Endothelial cell of umbilical vein (primary cell): ENCODE results near the gene SLIT2. TPM values are rescaled to one million over a fixed set of nuclear protein-coding genes. Genes with fewer than 3 reads are reported as not detected.

Experiments used
- BruUV-seq: library from RNA; stranded (reverse); fragments of 400-500 nt; replicated peaks from 2 replicates; lab custom pipeline; 2021; lab: Mats Ljungman, UMichigan
- CTCF ChIA-PET: fragments of 300-600, 350-600 bp; sonication (Branson Sonifier 250); formaldehyde crosslinking; loops from one replicate; lab custom pipeline; 2021; ENCODE audit warnings: antibody characterized with exemption, inconsistent platforms; lab: Charles Lee
- POLR2A ChIA-PET: fragments of 300-600, 350-600 bp; sonication (Branson Sonifier 250); formaldehyde crosslinking; loops from one replicate; lab custom pipeline; 2021; ENCODE audit warnings: antibody characterized with exemption, inconsistent platforms; lab: Charles Lee
- DNase-seq: peaks from one replicate; pipeline ENCODE4 v3.0.0-alpha.2; 2011; ENCODE audit warnings: low read depth, low spot score
- FAIRE-seq: peaks from 2 replicates; lab custom pipeline; 2011; peaks lifted over from hg19 to GRCh38; lab: Jason Lieb, UNC
- H2AFZ ChIP-seq: 2 replicates; pipeline ENCODE4 v1.6.0; 2012; ENCODE audit warnings: low read depth, low read length, control low read depth, inconsistent platforms
- H3K27ac ChIP-seq: 2 replicates; pipeline ENCODE4 v1.5.1; 2011; ENCODE audit warnings: low read depth, mild to moderate bottlenecking, control low read depth, low read length, moderate library complexity; ENCODE audit not compliant: insufficient read depth
- H3K27me3 ChIP-seq, 2 experiments: 2 replicates each; pipeline versions ENCODE4 v1.6.0 to v1.6.1; 2011; ENCODE audit warnings: low read length in 2 of 2, mixed read lengths in 1 of 2; ENCODE audit not compliant: control insufficient read depth in 2 of 2, insufficient read depth in 2 of 2
- H3K36me3 ChIP-seq, 2 experiments: 2 replicates in 1 of 2; 3 replicates in 1 of 2; pipeline ENCODE4 v1.5.1; 2011; ENCODE audit warnings: low read length in 2 of 2, mild to moderate bottlenecking in 1 of 2, moderate library complexity in 1 of 2; ENCODE audit not compliant: control insufficient read depth in 2 of 2, insufficient read depth in 2 of 2; ENCODE audit errors: extremely low read depth in 1 of 2
- H3K4me1 ChIP-seq: 3 replicates; pipeline ENCODE4 v1.5.1; 2011; ENCODE audit warnings: mild to moderate bottlenecking, low read length; ENCODE audit not compliant: control insufficient read depth, insufficient read depth; ENCODE audit errors: extremely low read depth
- H3K4me2 ChIP-seq: 2 replicates; pipeline ENCODE4 v1.6.1; 2011; ENCODE audit warnings: low read length, control low read depth, mixed read lengths; ENCODE audit not compliant: insufficient read depth
- H3K4me3 ChIP-seq, 3 experiments: fragments of 200-600 bp in 1 of 3; sonication (generic), shearing (Covaris generic) in 1 of 3; replicated peaks in 1 of 3; 2 replicates each; pipeline ENCODE4 v1.5.1; 2011 to 2016; ENCODE audit warnings: control low read depth in 3 of 3, low read length in 3 of 3, mild to moderate bottlenecking in 2 of 3, inconsistent platforms in 1 of 3, low read depth in 1 of 3, moderate library complexity in 1 of 3; ENCODE audit not compliant: insufficient read depth in 1 of 3
- H3K79me2 ChIP-seq: 2 replicates; pipeline ENCODE4 v1.6.0; 2012; ENCODE audit warnings: low read length, inconsistent platforms; ENCODE audit not compliant: control insufficient read depth, insufficient read depth
- H3K9ac ChIP-seq: replicated peaks from 2 replicates; pipeline ENCODE3; 2011; ENCODE audit warnings: low read length, control low read depth; ENCODE audit not compliant: insufficient read depth; ENCODE audit errors: extremely low read depth
- H3K9me1 ChIP-seq: replicated peaks from 3 replicates; pipeline ENCODE4 v1.6.0; 2011; ENCODE audit warnings: mild to moderate bottlenecking, low read length; ENCODE audit not compliant: control insufficient read depth, insufficient read depth; ENCODE audit errors: extremely low read depth
- H3K9me3 ChIP-seq: replicated peaks from 2 replicates; pipeline ENCODE4 v1.5.1; 2012; ENCODE audit warnings: low read length, inconsistent platforms; ENCODE audit not compliant: control insufficient read depth, insufficient read depth
- H4K20me1 ChIP-seq: replicated peaks from 2 replicates; pipeline ENCODE3; 2011; ENCODE audit warnings: mild to moderate bottlenecking, low read length; ENCODE audit not compliant: control insufficient read depth, insufficient read depth; ENCODE audit errors: extremely low read depth
- CTCF ChIP-seq, 2 donors: IDR thresholded peaks; 1 replicate in 1 of 2; 2 replicates in 1 of 2; pipeline ENCODE4 v1.5.1; 2011; ENCODE audit warnings: low read length in 2 of 2, mild to moderate bottlenecking in 2 of 2, moderate library complexity in 2 of 2, control low read depth in 1 of 2, inconsistent platforms in 1 of 2, low read depth in 1 of 2; ENCODE audit not compliant: insufficient read depth in 1 of 2; ENCODE audit errors: extremely low read depth in 1 of 2
- EZH2 ChIP-seq: IDR thresholded peaks from 2 replicates; pipeline ENCODE4 v1.6.1; 2012; ENCODE audit warnings: borderline replicate concordance, low read depth, mild to moderate bottlenecking, moderate library complexity, low read length, inconsistent platforms; ENCODE audit not compliant: severe bottlenecking
- FOS ChIP-seq: IDR thresholded peaks from 2 replicates; pipeline ENCODE4 v1.6.1; 2011; ENCODE audit warnings: mild to moderate bottlenecking, low read length, moderate library complexity, borderline replicate concordance; ENCODE audit not compliant: insufficient read depth
- GATA2 ChIP-seq: IDR thresholded peaks from 2 replicates; pipeline ENCODE4 v1.7.0; 2011; ENCODE audit warnings: low read depth, mild to moderate bottlenecking, moderate library complexity, mixed read lengths, low read length; ENCODE audit not compliant: insufficient read length, insufficient read depth
- JUN ChIP-seq: IDR thresholded peaks from 2 replicates; pipeline ENCODE4 v1.6.1; 2011; ENCODE audit warnings: borderline replicate concordance, low read depth; ENCODE audit not compliant: insufficient read length, insufficient read depth
- MAX ChIP-seq: IDR thresholded peaks from 2 replicates; pipeline ENCODE4 v1.6.1; 2011; ENCODE audit not compliant: insufficient read depth, insufficient read length
- MYC ChIP-seq: IDR thresholded peaks from one replicate; pipeline ENCODE4 v1.6.1; 2011; ENCODE audit warnings: mild to moderate bottlenecking, low read depth, low read length
- POLR2A ChIP-seq: IDR thresholded peaks from 2 replicates; pipeline ENCODE4 v1.6.1; 2012; ENCODE audit warnings: low read depth, mild to moderate bottlenecking, control low read depth, low read length
- POLR2AphosphoS5 ChIP-seq: IDR thresholded peaks from 2 replicates; pipeline ENCODE4 v1.6.1; 2012; ENCODE audit warnings: low read depth, mild to moderate bottlenecking, control low read depth, low read length, moderate library complexity; ENCODE audit not compliant: insufficient read depth
- dilution Hi-C: fragments of 300-500 bp; cut with MboI; formaldehyde crosslinking; loops from one replicate; pipeline ENCODE4 v1.15.0; 2019; ENCODE audit warnings: low sequenced_read_pairs; ENCODE audit not compliant: extremely low pct_ligation_motif_present
- intact Hi-C: fragments of 100-400 bp; cut with micrococcal nuclease; formaldehyde crosslinking; loops from one replicate; pipeline ENCODE4 v1.10.0; 2022
- polyA plus RNA-seq, 4 experiments: library from polyadenylated mRNA; depleted of rRNA in 3 of 4; stranded (reverse) in 3 of 4; unstranded in 1 of 4; fragments of >200 nt; gene quantifications; 2 replicates each; pipeline versions ENCODE4 v1.2.1 to v1.2.3, GENCODE V29; 2011 to 2012; ENCODE audit warnings: missing spikeins in 1 of 4
- total RNA-seq: library from RNA; stranded (reverse); gene quantifications from 2 replicates; pipeline ENCODE4 v1.2.3, GENCODE V29; 2021

SLIT2 gene
- total and polyA plus RNA-seq, 2 donors (not counting 3 experiments of a cell fraction or from before 2014, with no cell fraction given), result 9.3 to 22.2 TPM

GRCh38 chr4:20276848-20277247 is 25.1 kb downstream of the SLIT2 start:
- Histone ChIP-seq H3K4me1 (no peaks in the 10 kb centered on the region), H3K9ac (no peak overlapping the region), H3K36me3 (no peaks in the 10 kb centered on the region), H3K27ac (no peak overlapping the region), H3K4me3 (no peak overlapping the region), H2AFZ (no peak overlapping the region), H3K9me3 (no peaks in the 10 kb centered on the region), H4K20me1 (no peaks in the 10 kb centered on the region), H3K9me1 (no peaks in the 10 kb centered on the region), H3K27me3 (no peaks in the 10 kb centered on the region), H3K79me2 (no peaks in the 10 kb centered on the region), H3K4me2 (no peak overlapping the region)
- ChIA-PET CTCF (interaction anchor here (0.7 kb wide), 2 partner anchors 10 to 29 kb away, joined by 3 read pairs; no protein-coding TSS in a partner anchor), POLR2A (no interaction called here)
- DNase-seq (no peak), FAIRE-seq (no peak)
- no TSS peak for BruUV-seq
- dilution Hi-C loops (no loop called here), intact Hi-C loops (no loop called here)
- TF ChIP-seq CTCF (IDR thresholded peaks at IDR 0.05; ENCODE audit: extremely low read depth in 1 of 2, insufficient read depth in 1 of 2, low read depth in 1 of 2, low read length in 2 of 2), result no peak
- TF ChIP-seq FOS, result no peak
- TF ChIP-seq GATA2, result no peak
- no peak for TF ChIP-seq EZH2
- TF ChIP-seq MYC, result no peak
- no peak for TF ChIP-seq JUN
- TF ChIP-seq POLR2AphosphoS5, result no peak
- no peak for TF ChIP-seq MAX
- no peak for TF ChIP-seq POLR2A
